Ramos (cell line): ENCODE measurements around the gene GNG5.

Experiments used
- in situ Hi-C: fragments of 300-500 bp; cut with MboI; formaldehyde crosslinking; loops from one replicate; pipeline ENCODE4 v1.14.3; 2022; ENCODE audit warnings: low sequenced_read_pairs; ENCODE audit not compliant: unreplicated experiment

The GNG5 gene

GRCh38 chr1:84506002-84506728, at the start of gene GNG5, which contains the start of gene SPATA1:
GNG5 (minus strand) TSS chr1:84506581; CDS start chr1:84506091, 490 bp downstream.
SPATA1 (plus strand) TSS chr1:84506386; CDS start chr1:84516360, 9,974 bp downstream.
- in situ Hi-C loops = loop anchor here (10.0 kb wide), 1 partner anchor 69 kb away; the partner anchor contains the start of gene CTBS

GRCh38 chr1:84550826-84551225, 44.4 kb upstream of the GNG5 start:
- in situ Hi-C loops = no loop called here

GRCh38 chr1:84541679-84542078, 35.3 kb upstream of the GNG5 start:
- in situ Hi-C loops = no loop called here

- in situ Hi-C loops = no loop called here
Observed at GRCh38 chr1:84540759-84541158, 34.4 kb upstream of the GNG5 start.

- in situ Hi-C loops = no loop called here
Observed at GRCh38 chr1:84539972-84540371, 33.6 kb upstream of the GNG5 start.

- in situ Hi-C loops = no loop called here
Observed at GRCh38 chr1:84538599-84538998, 32.2 kb upstream of the GNG5 start.

GRCh38 chr1:84525779-84526178, 19.4 kb upstream of the GNG5 start:
- in situ Hi-C loops = no loop called here

- in situ Hi-C loops = no loop called here
Observed at GRCh38 chr1:84524590-84524989, 18.2 kb upstream of the GNG5 start.

GRCh38 chr1:84510668-84511067, 4.3 kb upstream of the GNG5 start:
- in situ Hi-C loops = no loop called here

GRCh38 chr1:84510165-84510564, 3.8 kb upstream of the GNG5 start:
- in situ Hi-C loops = no loop called here

GRCh38 chr1:84509029-84509428, 2.6 kb upstream of the GNG5 start:
- in situ Hi-C loops = loop anchor here (10.0 kb wide), 1 partner anchor 66 kb away; the partner anchor contains the start of gene CTBS

GRCh38 chr1:84508510-84508909, 2.1 kb upstream of the GNG5 start:
- in situ Hi-C loops = loop anchor here (10.0 kb wide), 1 partner anchor 66 kb away; the partner anchor contains the start of gene CTBS

GRCh38 chr1:84507887-84508286, 1.5 kb upstream of the GNG5 start:
- in situ Hi-C loops = loop anchor here (10.0 kb wide), 1 partner anchor 67 kb away; the partner anchor contains the start of gene CTBS

- in situ Hi-C loops = loop anchor here (10.0 kb wide), 1 partner anchor 68 kb away; the partner anchor contains the start of gene CTBS
Observed at GRCh38 chr1:84506729-84507453, 510 bp upstream of the GNG5 start.

GRCh38 chr1:84505493-84506001, 834 bp downstream of the GNG5 start:
- in situ Hi-C loops = loop anchor here (10.0 kb wide), 1 partner anchor 69 kb away; the partner anchor contains the start of gene CTBS

- in situ Hi-C loops = loop anchor here (10.0 kb wide), 1 partner anchor 70 kb away; the partner anchor contains the start of gene CTBS
Observed at GRCh38 chr1:84504580-84505492, 1.5 kb downstream of the GNG5 start.

GRCh38 chr1:84502927-84503326, 3.5 kb downstream of the GNG5 start:
- in situ Hi-C loops = loop anchor here (10.0 kb wide), 1 partner anchor 72 kb away; the partner anchor contains the start of gene CTBS

GRCh38 chr1:84497631-84498275, 8.6 kb downstream of the GNG5 start:
- in situ Hi-C loops = no loop called here

- in situ Hi-C loops = no loop called here
Observed at GRCh38 chr1:84496498-84496897, 9.9 kb downstream of the GNG5 start.
